ENCODE results near the gene TMEM18.

The TMEM18 gene

GRCh38 chr2:628651-629050, 48.6 kb downstream of the TMEM18 start:
- Histone ChIP-seq H3K4me1 (ENCODE audit: control insufficient read depth in 1 of 2, insufficient read depth in 2 of 2, low read length in 2 of 2) (no peaks in the 10 kb centered on the region), H3K27ac (ENCODE audit: low read depth, low read length) (no peak overlapping the region), H3K4me3 (ENCODE audit: low read depth in 1 of 2, low read length in 2 of 2) (no peak overlapping the region), H3K27me3 (ENCODE audit: control insufficient read depth in 1 of 2, insufficient read depth in 2 of 2, low read length in 2 of 2) (no peaks in the 10 kb centered on the region), H3K36me3 (ENCODE audit: control insufficient read depth in 1 of 2, insufficient read depth in 2 of 2, low read length in 2 of 2) (no peaks in the 10 kb centered on the region), H3K9ac (ENCODE audit: low read depth in 1 of 2, low read length in 2 of 2) (no peak overlapping the region), H3K9me3 (ENCODE audit: control insufficient read depth in 1 of 2, low read length in 2 of 2) (no peaks in the 10 kb centered on the region)

GRCh38 chr2:627926-628560, 49.2 kb downstream of the TMEM18 start:
- no peaks in the 10 kb centered on the region for H3K9me3 ChIP-seq (ENCODE audit: control insufficient read depth in 1 of 2, low read length in 2 of 2)
- H3K36me3 ChIP-seq (ENCODE audit: control insufficient read depth in 1 of 2, insufficient read depth in 2 of 2, low read length in 2 of 2), result no peaks in the 10 kb centered on the region
- no peak overlapping the region for H3K27ac ChIP-seq (ENCODE audit: low read depth, low read length)
- no peaks in the 10 kb centered on the region for H3K27me3 ChIP-seq (ENCODE audit: control insufficient read depth in 1 of 2, insufficient read depth in 2 of 2, low read length in 2 of 2)
- H3K4me3 ChIP-seq (ENCODE audit: low read depth in 1 of 2, low read length in 2 of 2), result no peak overlapping the region
- no peaks in the 10 kb centered on the region for H3K4me1 ChIP-seq (ENCODE audit: control insufficient read depth in 1 of 2, insufficient read depth in 2 of 2, low read length in 2 of 2)
- no peak overlapping the region for H3K9ac ChIP-seq (ENCODE audit: low read depth in 1 of 2, low read length in 2 of 2)

- Histone ChIP-seq H3K4me1 (ENCODE audit: control insufficient read depth in 1 of 2, insufficient read depth in 2 of 2, low read length in 2 of 2) (no peaks in the 10 kb centered on the region), H3K27ac (ENCODE audit: low read depth, low read length) (no peak overlapping the region), H3K27me3 (ENCODE audit: control insufficient read depth in 1 of 2, insufficient read depth in 2 of 2, low read length in 2 of 2) (no peaks in the 10 kb centered on the region), H3K9me3 (ENCODE audit: control insufficient read depth in 1 of 2, low read length in 2 of 2) (no peaks in the 10 kb centered on the region), H3K9ac (ENCODE audit: low read depth in 1 of 2, low read length in 2 of 2) (no peak overlapping the region), H3K4me3 (ENCODE audit: low read depth in 1 of 2, low read length in 2 of 2) (no peak overlapping the region), H3K36me3 (ENCODE audit: control insufficient read depth in 1 of 2, insufficient read depth in 2 of 2, low read length in 2 of 2) (no peaks in the 10 kb centered on the region)
Measured at GRCh38 chr2:627340-627709, 49.9 kb downstream of the TMEM18 start.

- H3K36me3 ChIP-seq (ENCODE audit: control insufficient read depth in 1 of 2, insufficient read depth in 2 of 2, low read length in 2 of 2), result no peaks in the 10 kb centered on the region
- no peaks in the 10 kb centered on the region for H3K9me3 ChIP-seq (ENCODE audit: control insufficient read depth in 1 of 2, low read length in 2 of 2)
- no peaks in the 10 kb centered on the region for H3K4me1 ChIP-seq (ENCODE audit: control insufficient read depth in 1 of 2, insufficient read depth in 2 of 2, low read length in 2 of 2)
- H3K27me3 ChIP-seq (ENCODE audit: control insufficient read depth in 1 of 2, insufficient read depth in 2 of 2, low read length in 2 of 2), result no peaks in the 10 kb centered on the region
- H3K4me3 ChIP-seq (ENCODE audit: low read depth in 1 of 2, low read length in 2 of 2), result no peak overlapping the region
- H3K27ac ChIP-seq (ENCODE audit: low read depth, low read length), result no peak overlapping the region
- no peak overlapping the region for H3K9ac ChIP-seq (ENCODE audit: low read depth in 1 of 2, low read length in 2 of 2)
Measured at GRCh38 chr2:626491-627339, 50.5 kb downstream of the TMEM18 start.

- no peaks in the 10 kb centered on the region for H3K4me1 ChIP-seq (ENCODE audit: control insufficient read depth in 1 of 2, insufficient read depth in 2 of 2, low read length in 2 of 2)
- no peaks in the 10 kb centered on the region for H3K9me3 ChIP-seq (ENCODE audit: control insufficient read depth in 1 of 2, low read length in 2 of 2)
- no peaks in the 10 kb centered on the region for H3K27me3 ChIP-seq (ENCODE audit: control insufficient read depth in 1 of 2, insufficient read depth in 2 of 2, low read length in 2 of 2)
- H3K4me3 ChIP-seq (ENCODE audit: low read depth in 1 of 2, low read length in 2 of 2), result no peak overlapping the region
- H3K27ac ChIP-seq (ENCODE audit: low read depth, low read length), result no peak overlapping the region
- no peaks in the 10 kb centered on the region for H3K36me3 ChIP-seq (ENCODE audit: control insufficient read depth in 1 of 2, insufficient read depth in 2 of 2, low read length in 2 of 2)
- H3K9ac ChIP-seq (ENCODE audit: low read depth in 1 of 2, low read length in 2 of 2), result no peak overlapping the region
Measured at GRCh38 chr2:625415-626333, 51.5 kb downstream of the TMEM18 start.

- H3K27ac ChIP-seq (ENCODE audit: low read depth, low read length), result no peak overlapping the region
- no peaks in the 10 kb centered on the region for H3K4me1 ChIP-seq (ENCODE audit: control insufficient read depth in 1 of 2, insufficient read depth in 2 of 2, low read length in 2 of 2)
- H3K9me3 ChIP-seq (ENCODE audit: control insufficient read depth in 1 of 2, low read length in 2 of 2), result no peaks in the 10 kb centered on the region
Measured at GRCh38 chr2:624551-625347, 52.5 kb downstream of the TMEM18 start.

GRCh38 chr2:624096-624495, 53.1 kb downstream of the TMEM18 start:
- Histone ChIP-seq H3K4me3 (ENCODE audit: low read depth in 1 of 2, low read length in 2 of 2) (no peak overlapping the region), H3K27me3 (ENCODE audit: control insufficient read depth in 1 of 2, insufficient read depth in 2 of 2, low read length in 2 of 2) (no peaks in the 10 kb centered on the region), H3K9ac (ENCODE audit: low read depth in 1 of 2, low read length in 2 of 2) (no peak overlapping the region), H3K36me3 (ENCODE audit: control insufficient read depth in 1 of 2, insufficient read depth in 2 of 2, low read length in 2 of 2) (no peaks in the 10 kb centered on the region), H3K9me3 (ENCODE audit: control insufficient read depth in 1 of 2, low read length in 2 of 2) (no peaks in the 10 kb centered on the region), H3K27ac (ENCODE audit: low read depth, low read length) (no peak overlapping the region), H3K4me1 (ENCODE audit: control insufficient read depth in 1 of 2, insufficient read depth in 2 of 2, low read length in 2 of 2) (no peaks in the 10 kb centered on the region)

More at GRCh38 chr2:624551-625347, 52.5 kb downstream of the TMEM18 start:
- no peaks in the 10 kb centered on the region for H3K27me3 ChIP-seq (ENCODE audit: control insufficient read depth in 1 of 2, insufficient read depth in 2 of 2, low read length in 2 of 2)
- H3K36me3 ChIP-seq (ENCODE audit: control insufficient read depth in 1 of 2, insufficient read depth in 2 of 2, low read length in 2 of 2), result no peaks in the 10 kb centered on the region
- no peak overlapping the region for H3K4me3 ChIP-seq (ENCODE audit: low read depth in 1 of 2, low read length in 2 of 2)
- H3K9ac ChIP-seq (ENCODE audit: low read depth in 1 of 2, low read length in 2 of 2), result no peak overlapping the region

GRCh38 chr2:623130-623922, 53.9 kb downstream of the TMEM18 start:
- Histone ChIP-seq H3K27ac (ENCODE audit: low read depth, low read length) (no peak overlapping the region), H3K4me1 (ENCODE audit: control insufficient read depth in 1 of 2, insufficient read depth in 2 of 2, low read length in 2 of 2) (no peaks in the 10 kb centered on the region), H3K27me3 (ENCODE audit: control insufficient read depth in 1 of 2, insufficient read depth in 2 of 2, low read length in 2 of 2) (no peaks in the 10 kb centered on the region), H3K9me3 (ENCODE audit: control insufficient read depth in 1 of 2, low read length in 2 of 2) (peaks cover 0 to 4% of the 10 kb centered on the region in 2 donors), H3K4me3 (ENCODE audit: low read depth in 1 of 2, low read length in 2 of 2) (no peak overlapping the region), H3K36me3 (ENCODE audit: control insufficient read depth in 1 of 2, insufficient read depth in 2 of 2, low read length in 2 of 2) (no peaks in the 10 kb centered on the region), H3K9ac (ENCODE audit: low read depth in 1 of 2, low read length in 2 of 2) (no peak overlapping the region)

- no peaks in the 10 kb centered on the region for H3K36me3 ChIP-seq (ENCODE audit: control insufficient read depth in 1 of 2, insufficient read depth in 2 of 2, low read length in 2 of 2)
- no peaks in the 10 kb centered on the region for H3K27me3 ChIP-seq (ENCODE audit: control insufficient read depth in 1 of 2, insufficient read depth in 2 of 2, low read length in 2 of 2)
- H3K27ac ChIP-seq (ENCODE audit: low read depth, low read length), result no peak overlapping the region
- H3K9ac ChIP-seq (ENCODE audit: low read depth in 1 of 2, low read length in 2 of 2), result no peak overlapping the region
- peaks cover 0 to 5% of the 10 kb centered on the region in 2 donors for H3K9me3 ChIP-seq (ENCODE audit: control insufficient read depth in 1 of 2, low read length in 2 of 2)
- no peaks in the 10 kb centered on the region for H3K4me1 ChIP-seq (ENCODE audit: control insufficient read depth in 1 of 2, insufficient read depth in 2 of 2, low read length in 2 of 2)
- no peak overlapping the region for H3K4me3 ChIP-seq (ENCODE audit: low read depth in 1 of 2, low read length in 2 of 2)
Measured at GRCh38 chr2:622357-622756, 54.8 kb downstream of the TMEM18 start.

Measured in duodenal mucosa (tissue), 2 donors.